DMS79 (cell line): ENCODE results near the gene TMEM132A.

ENCODE experiments used
- DNase-seq: peaks from one replicate; lab custom pipeline; 2025; lab: John Stamatoyannopoulos, UW

Gene TMEM132A

DNA sequence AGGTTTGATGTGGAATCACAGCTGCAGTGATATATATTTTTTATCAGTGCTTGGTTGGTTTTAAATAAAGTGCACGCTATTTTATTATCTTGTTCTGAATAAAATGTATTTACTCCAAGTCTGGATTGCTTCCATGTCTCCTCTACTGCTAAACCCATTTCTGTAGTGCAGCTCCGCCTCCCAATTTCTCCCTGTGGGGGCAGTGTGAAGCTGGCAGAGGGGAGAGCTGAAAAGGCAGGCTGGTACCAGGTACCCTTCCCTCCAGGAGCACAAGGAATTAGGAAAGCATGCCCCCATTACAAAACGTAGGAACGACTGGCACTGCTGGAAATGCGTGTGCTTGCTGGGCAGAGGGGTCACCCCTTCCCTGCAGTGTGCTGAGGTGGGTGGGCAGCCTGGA, 934 bp upstream of the TMEM132A start:
- no peak for DNase-seq

DNA sequence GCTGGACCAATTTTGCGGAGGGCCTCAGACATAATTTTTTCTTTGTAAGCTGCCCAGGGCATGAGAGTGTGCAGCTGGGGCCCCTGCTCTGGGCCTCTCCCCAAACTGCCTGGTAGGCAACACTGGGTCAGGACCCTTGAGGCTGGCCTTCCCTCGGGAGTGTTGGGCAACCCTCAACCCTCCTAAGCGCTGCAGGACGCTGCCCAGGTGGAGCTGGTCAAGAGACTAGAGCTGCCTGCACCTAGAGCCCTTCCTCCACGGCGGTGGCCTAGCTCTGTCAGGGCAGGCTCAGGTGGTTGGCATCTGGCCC, 505 bp upstream of the TMEM132A start:
- no peak for DNase-seq

DNA sequence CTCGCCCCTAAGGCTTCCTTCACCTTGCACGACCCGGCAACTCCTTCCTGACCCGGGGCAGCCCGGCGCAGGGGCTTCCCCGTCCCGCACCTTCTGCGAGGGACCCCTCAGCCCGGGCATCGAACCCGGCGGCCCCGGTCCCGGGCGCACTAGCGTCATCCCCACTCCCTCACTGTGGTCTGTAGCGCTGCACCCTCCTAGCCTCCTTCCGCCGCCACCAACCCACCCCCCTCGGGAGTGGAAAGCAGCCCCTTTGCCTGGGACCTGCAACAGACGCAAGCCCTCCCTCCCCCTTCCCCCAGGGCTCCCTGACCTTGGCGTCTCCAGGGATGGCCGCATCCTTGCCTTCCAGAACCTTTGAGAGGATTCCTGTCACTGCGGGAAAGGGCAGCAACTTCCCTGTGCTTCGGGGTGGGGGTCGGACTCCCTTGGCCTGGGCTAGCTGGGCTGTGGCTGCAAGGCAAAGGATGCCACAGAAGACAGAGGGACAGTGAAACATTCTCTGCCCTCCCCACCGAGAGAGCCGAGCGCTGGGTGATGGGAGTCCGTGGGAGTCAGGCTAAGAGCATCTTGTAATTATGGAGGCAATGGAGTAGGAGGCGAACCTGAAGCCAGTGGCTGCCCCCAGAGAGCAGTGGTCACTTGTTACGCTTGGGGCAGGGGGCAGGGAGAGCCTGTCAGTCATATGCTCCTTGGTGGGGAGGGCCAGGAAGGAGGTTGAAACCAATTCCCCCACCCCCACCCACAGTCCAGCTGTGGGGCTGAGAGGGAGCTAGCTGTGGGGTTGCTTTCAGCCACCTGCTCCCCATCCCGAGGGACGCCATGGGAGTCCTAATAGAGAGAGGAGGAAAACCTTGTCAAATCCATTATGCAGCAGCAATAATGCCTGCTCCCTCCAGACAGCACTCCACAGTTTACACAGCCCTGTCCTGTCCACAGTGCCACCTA, 920 bp downstream of the TMEM132A start:
- DNase-seq: no peak

DNA sequence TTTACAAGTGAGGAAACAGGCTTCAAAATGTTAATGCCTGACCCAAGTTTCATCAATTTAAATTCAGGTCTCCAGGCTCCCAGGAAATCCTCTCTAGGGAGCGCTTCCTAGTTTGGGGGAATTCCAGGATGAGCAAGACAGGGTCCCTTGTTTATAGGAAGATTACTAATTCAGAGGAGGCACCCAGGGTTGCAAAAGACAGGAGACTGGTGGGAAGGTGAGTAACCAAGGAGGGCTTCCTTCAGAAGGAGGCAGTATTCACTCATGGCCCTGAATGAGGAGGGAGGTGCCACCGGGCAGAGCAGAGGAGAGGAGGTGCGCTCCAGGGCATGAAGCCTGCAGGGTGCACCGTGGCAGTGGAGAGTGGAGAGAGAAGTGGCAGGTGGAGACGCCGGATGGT, 1.6 kb downstream of the TMEM132A start:
- DNase-seq: peak; percentile 7

DNA sequence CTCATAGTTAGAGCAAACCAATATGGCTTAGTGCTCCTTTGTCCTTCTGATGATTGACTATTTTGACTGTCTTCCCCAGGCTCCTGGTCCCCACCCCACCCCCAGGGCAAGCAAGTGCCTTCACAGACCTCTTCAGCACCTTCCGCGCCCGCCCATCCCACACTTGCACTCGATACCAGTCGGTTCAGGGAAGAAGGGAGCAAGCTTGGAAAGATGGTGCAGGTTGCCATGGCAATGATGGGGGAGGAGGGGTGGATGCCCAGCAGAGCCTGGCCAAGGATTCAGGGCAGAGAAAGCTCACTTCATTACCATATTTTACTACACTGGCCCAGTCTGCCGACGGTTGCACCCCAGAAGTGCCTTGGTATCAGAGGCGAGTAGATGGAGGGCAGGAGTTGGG, 2.2 kb downstream of the TMEM132A start:
- DNase-seq: no peak

DNA sequence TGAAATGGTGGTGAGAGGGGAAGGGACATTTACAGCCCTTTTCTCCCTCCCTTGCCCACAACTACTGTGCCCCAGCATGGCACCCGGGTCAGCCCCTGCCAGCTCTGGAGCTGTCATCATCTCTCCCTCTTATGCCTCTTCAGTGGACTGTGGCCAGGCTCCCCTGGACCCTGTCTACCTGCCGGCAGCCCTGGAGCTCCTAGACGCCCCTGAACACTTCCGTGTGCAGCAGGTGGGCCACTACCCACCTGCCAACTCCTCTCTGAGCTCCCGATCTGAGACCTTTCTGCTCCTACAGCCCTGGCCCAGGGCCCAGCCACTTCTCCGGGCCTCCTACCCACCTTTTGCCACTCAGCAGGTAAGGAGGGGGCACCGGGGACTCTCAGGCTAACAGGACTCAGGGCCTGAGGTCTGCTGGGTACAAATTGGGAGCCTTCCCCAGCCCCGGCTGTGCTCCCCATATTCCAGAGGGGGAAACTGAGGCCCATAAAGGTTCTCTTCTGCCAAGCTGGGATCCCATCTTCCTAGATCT, 2.9 kb downstream of the TMEM132A start:
- peak; percentile 49 for DNase-seq

DNA sequence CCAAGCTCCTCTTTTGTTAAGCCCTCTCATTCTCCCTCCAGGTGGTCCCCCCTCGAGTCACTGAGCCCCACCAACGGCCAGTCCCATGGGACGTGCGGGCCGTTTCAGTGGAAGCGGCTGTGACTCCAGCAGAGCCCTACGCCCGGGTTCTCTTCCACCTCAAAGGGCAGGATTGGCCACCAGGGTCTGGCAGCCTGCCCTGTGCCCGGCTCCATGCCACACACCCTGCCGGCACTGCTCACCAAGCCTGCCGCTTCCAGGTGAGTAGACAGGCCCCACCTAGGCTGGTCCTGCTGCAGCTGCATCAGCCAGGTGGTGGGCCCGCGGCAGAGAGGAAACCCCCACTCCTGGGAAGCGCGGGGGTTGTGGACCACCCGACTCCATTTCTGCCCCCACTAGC, 3.3 kb downstream of the TMEM132A start:
- no peak for DNase-seq

DNA sequence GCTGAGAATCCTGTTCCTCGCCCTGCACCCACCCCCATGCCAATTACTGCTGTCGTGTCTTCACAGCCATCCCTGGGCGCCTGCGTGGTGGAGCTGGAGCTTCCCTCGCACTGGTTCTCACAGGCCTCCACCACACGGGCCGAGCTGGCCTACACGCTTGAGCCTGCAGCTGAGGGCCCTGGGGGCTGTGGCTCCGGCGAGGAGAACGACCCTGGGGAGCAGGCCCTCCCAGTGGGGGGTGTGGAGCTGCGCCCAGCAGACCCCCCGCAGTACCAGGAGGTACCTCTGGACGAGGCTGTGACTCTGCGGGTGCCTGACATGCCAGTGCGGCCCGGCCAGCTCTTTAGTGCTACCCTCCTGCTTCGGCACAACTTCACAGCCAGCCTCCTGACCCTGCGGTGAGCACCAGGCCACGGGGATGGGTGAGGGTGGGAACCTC, 4.3 kb downstream of the TMEM132A start:
- no peak for DNase-seq

DNA sequence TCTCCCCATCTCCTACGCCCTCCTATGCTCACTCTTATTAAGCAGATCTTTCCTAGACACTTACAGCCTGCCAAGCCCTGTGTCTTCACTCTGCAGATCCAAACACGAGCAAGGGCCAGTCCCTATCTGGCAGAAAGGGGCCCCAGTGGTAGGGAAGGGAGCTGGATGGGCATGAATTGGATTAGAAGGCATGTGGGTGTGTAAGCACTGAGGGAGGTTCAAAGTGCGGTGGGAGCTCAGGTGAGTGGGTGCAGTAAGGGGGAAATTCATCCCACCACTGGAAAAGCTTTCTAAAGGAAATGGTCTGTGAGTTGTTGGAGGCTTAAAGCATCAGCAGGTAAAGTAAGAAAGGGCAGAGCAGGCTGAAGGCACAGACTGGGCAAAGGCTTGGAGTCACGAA, 5.5 kb downstream of the TMEM132A start:
- no peak for DNase-seq

DNA sequence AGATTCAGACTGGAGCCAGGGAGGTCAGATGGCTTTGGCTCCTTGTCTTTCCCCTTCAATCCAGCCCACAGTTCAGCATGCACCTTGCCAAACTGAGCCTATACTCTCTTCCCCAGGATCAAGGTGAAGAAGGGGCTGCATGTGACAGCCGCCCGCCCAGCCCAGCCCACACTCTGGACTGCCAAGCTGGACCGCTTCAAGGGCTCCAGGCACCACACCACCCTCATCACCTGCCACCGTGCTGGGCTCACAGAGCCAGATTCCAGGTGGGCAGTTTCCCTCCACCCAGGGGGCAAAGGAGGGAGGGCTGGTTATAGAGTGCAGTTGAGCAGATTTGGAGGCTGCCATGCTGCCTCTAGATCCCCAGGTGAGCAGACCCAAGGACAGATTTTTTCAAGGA, 6.1 kb downstream of the TMEM132A start:
- no peak for DNase-seq

DNA sequence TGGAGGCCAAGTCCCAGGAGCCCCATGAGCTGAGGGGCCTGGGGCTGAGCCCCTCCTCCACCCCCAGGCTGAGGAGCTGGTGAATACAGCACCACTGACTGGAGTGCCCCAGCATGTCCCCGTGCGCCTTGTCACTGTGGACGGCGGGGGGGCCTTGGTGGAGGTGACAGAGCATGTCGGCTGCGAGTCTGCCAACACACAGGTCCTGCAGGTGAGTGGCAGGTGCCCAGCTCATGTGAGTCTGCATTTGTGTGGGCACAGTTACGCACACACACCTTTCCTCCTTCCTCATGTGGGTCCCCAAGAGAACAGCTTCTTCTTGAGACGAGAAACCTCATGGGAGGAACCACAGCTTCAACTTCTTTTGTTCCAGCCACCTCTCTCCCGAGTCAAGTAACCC, 7.7 kb downstream of the TMEM132A start:
- DNase-seq: no peak

DNA sequence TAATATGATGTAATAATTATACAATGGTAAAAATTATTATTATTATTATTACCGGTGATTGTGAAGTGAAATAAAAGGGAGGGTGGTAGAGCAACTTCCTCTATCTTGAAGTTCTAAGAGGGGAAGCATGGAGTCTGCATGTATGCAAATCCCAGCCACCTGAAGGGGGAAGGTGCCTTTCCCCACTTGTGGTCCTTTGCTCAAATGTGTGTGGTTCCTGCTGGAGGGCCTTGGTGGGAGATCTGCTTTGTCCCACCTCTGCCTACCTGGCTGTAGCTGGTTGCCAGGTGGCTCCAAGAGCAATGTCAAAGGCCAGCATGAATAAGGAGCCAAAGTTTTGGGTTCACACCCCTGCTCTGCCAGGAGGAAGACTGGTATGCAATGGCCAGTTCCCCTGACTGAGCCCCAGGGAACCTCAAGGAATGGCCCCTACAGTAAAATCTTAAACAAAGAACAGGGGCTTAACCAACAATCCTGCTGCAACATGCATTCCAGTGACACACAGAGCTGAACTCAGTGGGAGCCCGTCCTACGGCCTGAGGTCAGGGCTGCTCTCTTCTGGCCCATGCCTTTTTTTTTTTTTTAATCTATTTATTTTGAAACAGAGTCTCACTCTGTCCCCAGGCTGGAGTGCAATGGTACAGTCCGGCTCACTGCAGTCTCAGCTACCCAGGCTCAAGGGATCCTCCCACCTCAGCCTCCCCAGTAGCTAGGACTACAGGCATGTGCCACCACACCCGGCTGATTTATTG, 8.5 kb downstream of the TMEM132A start:
- no peak for DNase-seq

DNA sequence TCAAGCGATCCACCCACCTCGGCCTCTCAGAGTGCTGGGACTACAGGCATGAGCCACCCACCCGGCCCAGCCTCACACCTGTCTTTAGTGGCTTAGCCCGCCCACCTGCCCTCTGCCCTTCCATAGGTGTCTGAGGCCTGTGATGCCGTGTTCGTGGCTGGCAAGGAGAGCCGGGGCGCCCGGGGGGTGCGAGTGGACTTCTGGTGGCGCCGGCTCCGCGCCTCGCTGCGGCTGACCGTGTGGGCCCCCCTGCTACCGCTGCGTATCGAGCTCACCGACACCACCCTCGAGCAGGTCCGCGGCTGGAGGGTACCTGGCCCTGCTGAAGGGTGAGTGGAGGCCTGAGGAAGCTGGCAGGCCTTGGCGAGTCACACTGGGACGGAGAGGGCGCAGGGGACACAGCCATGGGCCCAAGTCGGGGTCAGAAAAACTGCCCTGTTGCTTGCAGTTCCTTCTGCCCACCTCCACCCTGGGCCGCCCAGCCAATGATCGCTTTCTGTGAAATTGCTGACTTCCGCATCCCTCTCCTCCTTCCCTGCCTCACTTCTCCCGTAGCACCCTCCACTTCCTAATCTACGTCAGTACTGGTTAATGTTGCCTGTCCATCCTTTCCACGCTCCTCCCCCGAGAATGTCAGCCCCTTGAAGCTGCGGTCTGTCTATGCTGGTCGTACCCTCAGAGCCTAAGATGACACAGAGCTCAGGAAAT, 9.3 kb downstream of the TMEM132A start:
- DNase-seq: no peak

DNA sequence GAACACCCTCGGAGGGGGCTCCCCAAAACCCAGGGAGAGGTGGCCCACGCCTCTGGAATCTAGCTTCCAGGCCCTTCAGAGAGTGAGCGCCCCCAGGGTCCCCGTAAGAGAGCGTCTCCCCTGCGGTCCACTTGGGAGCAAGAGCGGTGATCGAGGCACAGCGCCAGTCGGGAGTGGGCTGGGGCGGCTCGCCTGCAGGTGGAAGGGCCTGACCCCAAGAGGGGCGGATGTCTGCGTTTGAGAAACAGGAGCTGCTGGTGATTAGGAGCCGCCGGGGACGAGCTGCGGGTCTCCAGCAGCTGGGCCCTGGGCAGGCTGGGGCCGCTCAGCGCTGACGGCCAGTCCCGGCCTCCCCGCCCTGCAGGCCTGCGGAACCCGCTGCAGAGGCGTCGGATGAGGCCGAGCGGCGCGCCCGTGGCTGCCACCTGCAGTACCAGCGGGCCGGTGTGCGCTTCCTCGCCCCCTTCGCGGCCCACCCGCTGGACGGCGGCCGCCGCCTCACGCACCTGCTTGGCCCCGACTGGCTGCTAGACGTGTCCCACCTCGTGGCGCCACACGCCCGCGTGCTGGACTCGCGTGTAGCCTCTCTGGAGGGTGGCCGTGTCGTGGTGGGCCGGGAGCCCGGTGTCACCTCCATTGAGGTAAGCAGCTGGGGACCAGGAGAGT, 10.0 kb downstream of the TMEM132A start:
- DNase-seq: no peak

DNA sequence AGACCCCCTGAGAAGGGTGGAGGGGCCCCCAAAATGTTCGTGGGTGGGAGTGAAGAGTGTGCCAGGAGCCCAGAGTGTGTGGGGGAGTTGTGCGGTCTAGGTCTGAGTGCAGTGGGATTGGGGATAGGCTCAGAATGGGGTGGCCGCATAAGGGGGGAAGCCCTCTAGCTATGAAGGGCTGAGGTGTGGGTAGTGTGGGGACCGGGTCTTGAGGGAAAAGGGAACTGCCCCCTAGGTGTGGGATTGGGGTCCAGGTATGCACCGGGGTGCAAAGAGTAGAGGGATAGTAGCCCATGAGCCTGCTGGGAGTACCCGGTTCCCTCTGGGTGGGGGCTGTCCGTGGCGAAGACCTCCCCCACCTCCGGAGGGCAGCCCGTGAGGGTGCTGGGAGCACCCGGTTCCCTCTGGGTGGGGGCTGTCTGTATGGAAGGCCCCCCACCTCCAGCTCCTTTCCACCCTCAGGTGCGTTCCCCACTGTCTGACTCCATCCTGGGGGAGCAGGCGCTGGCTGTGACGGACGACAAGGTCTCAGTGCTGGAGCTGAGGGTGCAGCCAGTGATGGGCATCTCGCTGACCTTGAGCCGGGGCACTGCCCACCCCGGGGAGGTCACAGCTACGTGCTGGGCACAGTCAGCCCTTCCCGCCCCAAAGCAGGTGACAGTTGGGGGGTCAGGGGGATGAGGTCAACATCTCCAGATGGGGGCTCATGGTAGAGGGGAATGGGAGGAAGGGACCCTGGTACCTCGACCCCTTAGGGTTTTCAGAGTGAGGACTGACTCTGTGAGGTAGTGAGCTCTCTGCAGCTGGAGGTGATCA, 10.7 kb downstream of the TMEM132A start:
- DNase-seq: no peak

DNA sequence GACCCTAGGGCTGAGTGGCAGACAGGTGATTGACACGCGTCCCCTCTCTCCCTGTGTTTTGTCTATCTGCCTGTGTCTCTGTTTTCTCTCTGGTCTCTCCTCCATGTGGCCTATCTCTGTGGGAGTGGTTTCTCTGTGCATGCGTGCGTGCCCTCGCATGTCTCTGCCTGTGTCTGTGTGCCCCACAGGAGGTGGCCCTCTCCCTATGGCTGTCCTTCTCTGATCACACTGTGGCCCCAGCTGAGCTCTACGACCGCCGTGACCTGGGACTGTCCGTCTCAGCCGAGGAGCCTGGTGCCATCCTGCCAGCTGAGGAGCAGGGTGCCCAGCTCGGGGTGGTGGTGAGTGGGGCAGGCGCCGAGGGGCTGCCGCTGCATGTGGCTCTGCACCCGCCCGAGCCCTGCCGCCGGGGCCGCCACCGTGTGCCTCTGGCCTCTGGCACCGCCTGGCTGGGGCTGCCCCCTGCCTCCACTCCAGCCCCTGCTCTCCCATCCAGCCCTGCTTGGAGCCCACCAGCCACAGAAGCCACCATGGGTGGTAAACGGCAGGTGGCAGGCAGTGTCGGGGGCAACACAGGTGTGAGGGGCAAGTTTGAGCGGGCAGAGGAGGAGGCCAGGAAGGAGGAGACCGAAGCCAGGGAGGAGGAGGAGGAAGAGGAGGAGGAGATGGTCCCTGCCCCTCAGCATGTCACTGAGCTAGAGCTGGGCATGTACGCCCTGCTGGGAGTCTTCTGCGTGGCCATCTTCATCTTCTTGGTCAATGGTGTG, 11.6 kb downstream of the TMEM132A start:
- DNase-seq: no peak

DNA sequence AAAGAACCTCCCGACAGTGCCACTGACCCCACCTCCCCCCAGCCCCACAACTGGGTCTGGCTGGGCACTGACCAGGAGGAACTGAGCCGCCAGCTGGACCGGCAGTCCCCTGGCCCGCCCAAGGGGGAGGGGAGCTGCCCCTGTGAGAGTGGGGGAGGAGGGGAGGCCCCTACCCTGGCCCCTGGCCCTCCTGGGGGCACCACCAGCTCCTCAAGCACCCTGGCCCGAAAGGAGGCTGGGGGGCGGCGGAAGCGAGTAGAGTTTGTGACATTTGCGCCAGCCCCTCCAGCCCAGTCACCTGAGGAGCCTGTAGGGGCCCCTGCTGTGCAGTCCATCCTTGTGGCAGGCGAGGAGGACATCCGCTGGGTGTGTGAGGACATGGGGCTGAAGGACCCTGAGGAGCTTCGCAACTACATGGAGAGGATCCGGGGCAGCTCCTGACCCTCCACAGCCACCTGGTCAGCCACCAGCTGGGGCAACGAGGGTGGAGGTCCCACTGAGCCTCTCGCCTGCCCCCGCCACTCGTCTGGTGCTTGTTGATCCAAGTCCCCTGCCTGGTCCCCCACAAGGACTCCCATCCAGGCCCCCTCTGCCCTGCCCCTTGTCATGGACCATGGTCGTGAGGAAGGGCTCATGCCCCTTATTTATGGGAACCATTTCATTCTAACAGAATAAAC, 12.3 kb downstream of the TMEM132A start:
- DNase-seq: no peak

DNA sequence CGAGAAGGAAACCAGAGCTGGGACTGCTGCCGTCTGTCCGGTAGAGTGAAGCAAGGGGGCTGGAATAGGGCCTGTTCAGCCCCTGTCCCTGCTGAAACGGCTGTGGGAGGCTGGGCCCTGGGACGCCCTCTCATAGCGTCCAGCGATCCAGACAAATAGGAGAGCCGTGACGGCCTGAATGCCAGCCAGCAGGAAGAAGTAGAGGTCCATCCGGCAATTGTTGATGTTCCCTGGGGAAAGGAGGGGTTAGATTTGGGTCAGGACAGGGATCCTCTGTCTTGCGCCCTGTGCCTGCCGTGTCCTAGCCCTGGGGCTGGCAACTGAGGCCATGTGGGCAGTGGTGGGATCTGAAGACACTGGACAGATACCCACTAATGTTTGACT, 12.9 kb downstream of the TMEM132A start:
- DNase-seq: no peak

DNA sequence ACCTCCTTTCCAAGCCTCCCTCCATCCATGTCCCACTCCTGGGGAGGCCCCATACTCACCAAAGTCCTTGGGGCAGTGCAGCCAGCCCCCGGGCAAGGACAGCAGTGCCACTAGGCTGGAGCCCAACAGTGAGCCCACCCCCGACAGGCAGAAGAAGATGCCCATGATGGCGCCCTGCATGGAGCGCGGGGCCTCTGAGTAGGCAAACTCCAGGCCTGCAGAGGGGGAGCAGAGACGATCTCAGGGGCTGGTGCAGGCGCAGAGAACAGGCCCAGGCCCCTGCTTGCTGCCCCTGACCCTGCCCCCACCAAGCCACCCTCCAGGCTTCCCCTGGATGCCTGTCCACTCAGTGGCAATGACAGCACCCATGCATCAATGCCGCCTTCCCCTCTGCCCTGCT, 13.6 kb downstream of the TMEM132A start:
- DNase-seq: no peak

DNA sequence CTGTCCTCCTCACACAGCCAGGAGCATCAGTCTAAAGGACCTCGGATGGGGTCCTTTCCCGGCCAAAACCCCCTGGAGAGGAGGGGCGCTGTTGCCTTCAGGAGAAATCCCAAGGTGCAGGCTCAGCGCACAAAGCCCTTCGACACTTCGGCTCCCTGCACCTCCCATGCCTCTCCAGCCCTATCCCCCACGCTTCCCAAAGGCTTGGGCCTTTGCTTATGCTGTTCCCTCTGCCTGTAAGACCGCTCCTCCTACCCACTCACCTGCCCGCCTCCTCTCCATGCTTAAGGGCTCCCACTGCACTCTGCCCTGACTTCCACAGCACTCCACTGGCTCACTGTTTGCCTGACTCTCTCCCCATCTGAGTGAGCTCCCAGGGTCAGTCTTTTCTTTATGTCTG, 14.2 kb downstream of the TMEM132A start:
- no peak for DNase-seq
